Lower leg skin (tissue), 3 donors: Measurements from ENCODE around the gene DRG2.

Experiments used
- POLR2A ChIP-seq, 2 donors: fragments of 450-650 bp; IDR thresholded peaks; one replicate each; pipeline ENCODE4 v1.6.1; 2016 to 2017; ENCODE audit warnings: antibody characterized with exemption in 2 of 2, mild to moderate bottlenecking in 1 of 2, moderate library complexity in 1 of 2
- TF ChIP-seq, protein P1 (sequence below), 3 donors: fragments of 450-650 bp; IDR thresholded peaks; one replicate each; pipeline ENCODE4 v1.5.1; 2016; ENCODE audit warnings: antibody characterized with exemption in 3 of 3, mild to moderate bottlenecking in 3 of 3, moderate library complexity in 2 of 3

DNA sequence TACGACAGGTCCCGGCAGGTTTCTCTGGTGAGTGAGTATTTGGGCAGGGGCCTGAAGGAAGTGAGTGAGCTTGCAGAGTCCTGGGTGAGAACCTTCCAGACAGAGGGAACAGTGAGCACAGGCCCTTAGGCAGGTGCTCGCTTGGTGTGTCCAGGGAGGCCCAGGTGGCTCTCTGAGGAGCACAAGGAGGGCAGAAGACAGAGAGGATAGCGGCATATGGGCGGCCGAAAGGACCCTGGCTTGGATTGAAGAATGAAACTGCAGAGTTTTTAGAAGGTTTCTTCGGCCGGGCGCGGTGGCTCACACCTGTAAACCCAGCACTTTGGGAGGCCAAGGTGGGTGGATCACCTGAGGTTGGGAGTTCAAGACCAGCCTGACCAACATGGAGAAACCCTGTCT lies 6.7 kb downstream of the DRG2 start:
- TF ChIP-seq, protein P1, sequence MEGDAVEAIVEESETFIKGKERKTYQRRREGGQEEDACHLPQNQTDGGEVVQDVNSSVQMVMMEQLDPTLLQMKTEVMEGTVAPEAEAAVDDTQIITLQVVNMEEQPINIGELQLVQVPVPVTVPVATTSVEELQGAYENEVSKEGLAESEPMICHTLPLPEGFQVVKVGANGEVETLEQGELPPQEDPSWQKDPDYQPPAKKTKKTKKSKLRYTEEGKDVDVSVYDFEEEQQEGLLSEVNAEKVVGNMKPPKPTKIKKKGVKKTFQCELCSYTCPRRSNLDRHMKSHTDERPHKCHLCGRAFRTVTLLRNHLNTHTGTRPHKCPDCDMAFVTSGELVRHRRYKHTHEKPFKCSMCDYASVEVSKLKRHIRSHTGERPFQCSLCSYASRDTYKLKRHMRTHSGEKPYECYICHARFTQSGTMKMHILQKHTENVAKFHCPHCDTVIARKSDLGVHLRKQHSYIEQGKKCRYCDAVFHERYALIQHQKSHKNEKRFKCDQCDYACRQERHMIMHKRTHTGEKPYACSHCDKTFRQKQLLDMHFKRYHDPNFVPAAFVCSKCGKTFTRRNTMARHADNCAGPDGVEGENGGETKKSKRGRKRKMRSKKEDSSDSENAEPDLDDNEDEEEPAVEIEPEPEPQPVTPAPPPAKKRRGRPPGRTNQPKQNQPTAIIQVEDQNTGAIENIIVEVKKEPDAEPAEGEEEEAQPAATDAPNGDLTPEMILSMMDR (IDR thresholded peaks at IDR 0.05) = no peak
- TF ChIP-seq POLR2A (IDR thresholded peaks at IDR 0.05) = no peak
